Measurements from ENCODE around the gene CAPN13. TPM values are rescaled to one million over a fixed set of nuclear protein-coding genes. Genes with fewer than 3 reads are reported as not detected.

CAPN13 gene
- polyA plus RNA-seq, 1 experiment: not detected

DNA sequence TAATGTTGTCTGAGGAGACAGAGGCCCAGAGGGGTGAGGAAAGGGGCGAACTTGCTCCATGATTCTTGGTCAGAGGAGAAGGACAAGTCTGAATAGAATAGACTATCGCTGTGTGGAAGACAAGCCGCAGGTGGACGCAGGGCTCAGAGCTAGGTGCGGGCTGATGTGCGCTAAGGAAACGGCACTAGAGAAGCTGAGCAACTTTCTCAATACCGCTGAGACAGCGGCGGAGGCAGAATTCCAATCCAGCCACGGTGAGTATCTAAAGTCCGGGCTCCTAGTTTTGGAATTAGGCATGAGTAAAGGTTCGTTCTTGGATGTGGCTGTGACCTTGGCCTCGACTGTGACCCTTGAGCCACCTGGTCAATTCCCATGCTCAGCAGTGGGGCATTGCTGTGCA, 47.8 kb downstream of the CAPN13 start:
- Histone ChIP-seq H3K4me3 (ENCODE audit: low read depth, low read length) (no peak overlapping the region), H3K27me3 (ENCODE audit: control insufficient read depth, insufficient read depth, low read length) (no peaks in the 10 kb centered on the region), H3K36me3 (ENCODE audit: control insufficient read depth, insufficient read depth, low read length) (no peaks in the 10 kb centered on the region)
- ChIA-PET CTCF (no interaction called here), POLR2A (no interaction called here)
- TF ChIP-seq, protein P1, sequence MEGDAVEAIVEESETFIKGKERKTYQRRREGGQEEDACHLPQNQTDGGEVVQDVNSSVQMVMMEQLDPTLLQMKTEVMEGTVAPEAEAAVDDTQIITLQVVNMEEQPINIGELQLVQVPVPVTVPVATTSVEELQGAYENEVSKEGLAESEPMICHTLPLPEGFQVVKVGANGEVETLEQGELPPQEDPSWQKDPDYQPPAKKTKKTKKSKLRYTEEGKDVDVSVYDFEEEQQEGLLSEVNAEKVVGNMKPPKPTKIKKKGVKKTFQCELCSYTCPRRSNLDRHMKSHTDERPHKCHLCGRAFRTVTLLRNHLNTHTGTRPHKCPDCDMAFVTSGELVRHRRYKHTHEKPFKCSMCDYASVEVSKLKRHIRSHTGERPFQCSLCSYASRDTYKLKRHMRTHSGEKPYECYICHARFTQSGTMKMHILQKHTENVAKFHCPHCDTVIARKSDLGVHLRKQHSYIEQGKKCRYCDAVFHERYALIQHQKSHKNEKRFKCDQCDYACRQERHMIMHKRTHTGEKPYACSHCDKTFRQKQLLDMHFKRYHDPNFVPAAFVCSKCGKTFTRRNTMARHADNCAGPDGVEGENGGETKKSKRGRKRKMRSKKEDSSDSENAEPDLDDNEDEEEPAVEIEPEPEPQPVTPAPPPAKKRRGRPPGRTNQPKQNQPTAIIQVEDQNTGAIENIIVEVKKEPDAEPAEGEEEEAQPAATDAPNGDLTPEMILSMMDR (IDR thresholded peaks at IDR 0.05; ENCODE audit: insufficient read depth, low read depth, low read length): no peak
- DNase-seq (ENCODE audit: low read depth): no peak

DNA sequence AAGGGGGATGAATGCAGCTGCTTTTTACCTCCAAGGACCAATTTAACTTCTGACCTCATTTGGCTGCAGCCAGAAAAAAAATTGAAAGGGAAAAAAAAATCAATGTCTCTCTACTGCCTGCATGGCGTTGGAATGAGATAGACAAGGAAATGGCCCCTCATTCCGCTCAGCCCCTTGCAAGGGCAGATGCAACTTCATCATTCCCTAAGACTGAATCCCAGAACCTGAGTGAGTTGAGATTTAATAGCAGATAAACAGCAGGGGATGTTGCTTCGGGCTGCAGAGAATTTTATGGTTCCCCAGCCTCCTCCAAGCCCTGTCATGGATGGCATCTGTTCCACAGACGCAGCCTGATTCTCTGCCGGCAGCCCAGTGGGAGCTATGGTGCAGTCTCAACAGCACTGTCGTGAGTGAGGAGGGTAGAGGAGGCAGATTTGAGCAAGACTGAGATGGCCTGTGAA, 49.0 kb downstream of the CAPN13 start:
- no peak overlapping the region for H3K4me3 ChIP-seq (ENCODE audit: low read depth, low read length)
- POLR2A ChIA-PET: no interaction called here
- peak; percentile 3 for DNase-seq (ENCODE audit: low read depth)
- H3K27me3 ChIP-seq (ENCODE audit: control insufficient read depth, insufficient read depth, low read length): no peaks in the 10 kb centered on the region
- H3K36me3 ChIP-seq (ENCODE audit: control insufficient read depth, insufficient read depth, low read length): no peaks in the 10 kb centered on the region
- TF ChIP-seq, protein P1 (IDR thresholded peaks at IDR 0.05; ENCODE audit: insufficient read depth, low read depth, low read length): no peak
- CTCF ChIA-PET: no interaction called here

DNA sequence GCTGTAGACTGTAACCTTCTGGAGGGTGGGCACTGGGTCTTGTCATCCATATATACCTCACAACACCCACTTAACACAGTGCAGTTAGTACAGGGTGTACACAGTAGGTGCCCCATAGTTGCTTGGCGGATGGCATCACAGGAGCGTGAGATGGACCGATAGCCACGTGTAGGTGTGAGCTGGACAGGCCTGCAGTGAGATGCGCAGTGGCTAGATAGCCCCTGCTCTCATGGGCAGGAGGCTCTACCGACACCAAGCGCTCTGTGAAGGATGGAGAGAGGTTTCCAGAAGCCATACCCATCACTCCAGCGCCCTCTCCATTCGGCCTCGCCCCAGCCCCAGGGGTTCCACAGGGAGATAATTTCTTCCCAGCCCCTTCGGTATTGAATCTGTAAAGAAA, 49.5 kb downstream of the CAPN13 start:
- CTCF ChIA-PET: no interaction called here
- POLR2A ChIA-PET: no interaction called here
- DNase-seq (ENCODE audit: low read depth): no peak
- no peaks in the 10 kb centered on the region for H3K36me3 ChIP-seq (ENCODE audit: control insufficient read depth, insufficient read depth, low read length)
- TF ChIP-seq, protein P1 (IDR thresholded peaks at IDR 0.05; ENCODE audit: insufficient read depth, low read depth, low read length): no peak
- no peaks in the 10 kb centered on the region for H3K27me3 ChIP-seq (ENCODE audit: control insufficient read depth, insufficient read depth, low read length)
- no peak overlapping the region for H3K4me3 ChIP-seq (ENCODE audit: low read depth, low read length)

DNA sequence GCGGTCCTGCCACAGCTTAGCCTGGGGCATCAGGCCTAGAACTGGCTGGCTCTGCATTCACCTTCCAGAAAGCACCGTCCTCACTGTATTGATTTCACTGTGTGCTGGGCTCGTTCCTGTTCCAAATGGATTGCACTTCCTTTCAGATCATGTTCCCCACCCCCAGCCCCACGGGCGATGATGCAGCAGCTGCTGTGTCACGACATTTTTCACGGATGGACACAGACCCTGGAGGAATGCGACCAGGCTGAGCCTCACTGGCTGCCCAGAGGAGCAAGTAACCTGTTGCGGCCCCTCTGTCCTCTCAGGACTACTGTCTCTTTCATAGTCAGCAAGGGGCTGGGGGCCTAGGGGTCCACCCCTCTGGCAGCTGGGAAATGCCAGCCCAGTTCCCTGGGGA, 50.3 kb downstream of the CAPN13 start:
- H3K27me3 ChIP-seq (ENCODE audit: control insufficient read depth, insufficient read depth, low read length): no peaks in the 10 kb centered on the region
- no peak for DNase-seq (ENCODE audit: low read depth)
- ChIA-PET CTCF (interaction anchor here (1.1 kb wide), 1 partner anchor 51 kb away, joined by 3 read pairs; no protein-coding TSS in a partner anchor), POLR2A (no interaction called here)
- H3K4me3 ChIP-seq (ENCODE audit: low read depth, low read length): no peak overlapping the region
- TF ChIP-seq, protein P1 (IDR thresholded peaks at IDR 0.05; ENCODE audit: insufficient read depth, low read depth, low read length): no peak
- H3K36me3 ChIP-seq (ENCODE audit: control insufficient read depth, insufficient read depth, low read length): no peaks in the 10 kb centered on the region

DNA sequence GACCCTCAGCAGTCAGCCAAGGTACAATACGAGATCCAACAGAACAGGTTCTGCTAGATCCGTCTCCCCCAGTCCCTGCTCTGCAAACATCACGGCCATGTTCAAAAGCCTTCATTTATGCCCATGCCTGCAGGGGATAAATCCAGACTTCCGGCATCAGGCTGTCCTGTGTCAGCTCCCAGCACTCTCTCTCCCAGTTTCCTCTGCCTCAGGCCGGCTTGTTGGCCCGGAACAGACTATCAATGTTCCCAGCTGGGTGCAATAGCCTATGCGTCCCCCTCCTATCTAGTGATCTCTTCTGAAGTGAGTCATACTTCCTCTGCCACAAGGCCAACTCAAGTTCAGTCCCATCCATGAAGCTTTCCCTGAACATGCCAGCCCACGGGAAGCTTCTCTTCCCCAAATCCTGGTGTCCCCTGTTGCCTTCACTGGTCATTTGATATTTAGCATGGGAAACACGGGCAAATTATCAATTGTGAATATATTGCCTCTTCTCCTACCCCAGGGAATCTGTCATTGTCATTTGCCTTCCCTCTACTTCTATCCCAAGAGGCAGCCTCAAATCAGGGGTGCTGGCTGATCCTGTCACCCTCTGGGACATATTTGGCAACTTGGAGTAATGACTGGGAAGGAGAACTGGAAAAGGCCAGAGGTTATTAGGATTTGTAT, 51.1 kb downstream of the CAPN13 start:
- DNase-seq (ENCODE audit: low read depth): peak; percentile 20
- no peaks in the 10 kb centered on the region for H3K36me3 ChIP-seq (ENCODE audit: control insufficient read depth, insufficient read depth, low read length)
- POLR2A ChIA-PET: no interaction called here
- CTCF ChIA-PET: interaction anchor here (0.6 to 2.1 kb wide), 3 partner anchors 50 to 914 kb away, joined by 3 to 5 read pairs (median 5); no protein-coding TSS in a partner anchor
- TF ChIP-seq, protein P1 (IDR thresholded peaks at IDR 0.05; ENCODE audit: insufficient read depth, low read depth, low read length): no peak
- H3K4me3 ChIP-seq (ENCODE audit: low read depth, low read length): no peak overlapping the region
- H3K27me3 ChIP-seq (ENCODE audit: control insufficient read depth, insufficient read depth, low read length): no peaks in the 10 kb centered on the region
